GM10266 (cell line): Measurements from ENCODE around the gene NIBAN1.
"Not testable (repeated sequence)": the region's sequence is repeated elsewhere in the genome, so short reads cannot be mapped to it uniquely, and the experiment has no call there.

ENCODE experiments used
- DNase-seq: peaks from one replicate; pipeline ENCODE4 v3.0.0; 2012; ENCODE audit errors: extremely low spot score
- TF ChIP-seq, protein P1 (sequence below): IDR thresholded peaks from 2 replicates; pipeline ENCODE4 v1.5.1; 2012; ENCODE audit warnings: mild to moderate bottlenecking, low read depth; ENCODE audit not compliant: control insufficient read depth, insufficient read depth; ENCODE audit errors: missing control alignments

The NIBAN1 gene

DNA sequence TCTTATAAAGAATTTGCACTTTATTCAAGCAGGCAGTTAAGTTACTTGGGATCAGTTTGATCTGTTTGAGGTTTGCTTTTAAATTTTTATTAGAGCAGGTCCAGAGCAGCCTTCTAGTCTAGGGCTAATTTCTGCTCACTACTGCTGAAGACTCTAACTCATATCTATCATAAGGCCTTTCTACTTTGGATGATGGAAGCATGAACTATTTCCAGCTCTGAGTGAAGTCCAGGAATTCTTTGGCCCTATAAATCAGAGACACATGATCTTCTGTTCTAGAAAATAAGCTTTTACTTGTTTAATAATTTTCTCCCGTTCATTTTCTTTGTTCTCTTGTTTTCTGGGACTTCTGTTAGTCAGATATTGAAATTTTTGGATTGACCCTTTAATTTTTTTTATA, 14.7 kb downstream of the NIBAN1 start:
- TF ChIP-seq, protein P1, sequence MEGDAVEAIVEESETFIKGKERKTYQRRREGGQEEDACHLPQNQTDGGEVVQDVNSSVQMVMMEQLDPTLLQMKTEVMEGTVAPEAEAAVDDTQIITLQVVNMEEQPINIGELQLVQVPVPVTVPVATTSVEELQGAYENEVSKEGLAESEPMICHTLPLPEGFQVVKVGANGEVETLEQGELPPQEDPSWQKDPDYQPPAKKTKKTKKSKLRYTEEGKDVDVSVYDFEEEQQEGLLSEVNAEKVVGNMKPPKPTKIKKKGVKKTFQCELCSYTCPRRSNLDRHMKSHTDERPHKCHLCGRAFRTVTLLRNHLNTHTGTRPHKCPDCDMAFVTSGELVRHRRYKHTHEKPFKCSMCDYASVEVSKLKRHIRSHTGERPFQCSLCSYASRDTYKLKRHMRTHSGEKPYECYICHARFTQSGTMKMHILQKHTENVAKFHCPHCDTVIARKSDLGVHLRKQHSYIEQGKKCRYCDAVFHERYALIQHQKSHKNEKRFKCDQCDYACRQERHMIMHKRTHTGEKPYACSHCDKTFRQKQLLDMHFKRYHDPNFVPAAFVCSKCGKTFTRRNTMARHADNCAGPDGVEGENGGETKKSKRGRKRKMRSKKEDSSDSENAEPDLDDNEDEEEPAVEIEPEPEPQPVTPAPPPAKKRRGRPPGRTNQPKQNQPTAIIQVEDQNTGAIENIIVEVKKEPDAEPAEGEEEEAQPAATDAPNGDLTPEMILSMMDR = no peak
- DNase-seq = no peak

DNA sequence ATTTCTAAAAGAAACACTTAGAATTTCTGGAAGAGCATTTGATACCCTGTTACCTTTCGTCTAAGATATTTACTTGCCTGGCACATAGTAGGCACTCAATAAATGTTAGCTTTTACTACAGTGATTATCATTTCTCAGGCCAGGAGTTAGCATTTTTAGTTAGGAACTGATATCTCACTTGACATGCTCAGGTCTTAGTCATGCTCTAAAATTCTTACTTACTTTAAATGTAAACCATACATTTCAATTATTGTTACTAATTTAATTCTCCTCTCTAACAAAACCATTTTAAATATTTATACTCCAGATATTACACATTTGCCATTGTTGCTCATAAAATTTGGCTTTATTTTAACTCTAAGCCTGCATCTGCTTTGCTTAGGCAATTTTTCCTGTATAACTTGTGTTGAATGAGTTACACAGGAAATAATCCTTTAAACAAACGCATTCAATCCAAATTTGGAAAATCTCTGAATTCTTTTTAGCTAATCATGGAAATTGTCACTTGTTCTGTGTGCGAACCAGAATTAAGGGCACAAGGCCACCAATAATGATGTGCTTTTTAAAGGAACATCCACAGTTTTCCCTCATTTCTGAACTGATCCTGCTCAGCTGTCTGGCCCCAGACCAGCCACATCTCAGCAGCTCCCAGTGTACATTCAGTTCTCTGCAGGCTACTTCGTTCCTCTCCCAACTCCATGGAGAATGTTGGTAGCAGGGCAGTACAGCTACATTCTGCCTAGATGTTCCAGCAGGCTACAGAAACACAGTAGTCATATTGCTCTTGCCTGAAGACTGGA, 15.6 kb downstream of the NIBAN1 start:
- TF ChIP-seq, protein P1 = no peak
- DNase-seq = no peak

DNA sequence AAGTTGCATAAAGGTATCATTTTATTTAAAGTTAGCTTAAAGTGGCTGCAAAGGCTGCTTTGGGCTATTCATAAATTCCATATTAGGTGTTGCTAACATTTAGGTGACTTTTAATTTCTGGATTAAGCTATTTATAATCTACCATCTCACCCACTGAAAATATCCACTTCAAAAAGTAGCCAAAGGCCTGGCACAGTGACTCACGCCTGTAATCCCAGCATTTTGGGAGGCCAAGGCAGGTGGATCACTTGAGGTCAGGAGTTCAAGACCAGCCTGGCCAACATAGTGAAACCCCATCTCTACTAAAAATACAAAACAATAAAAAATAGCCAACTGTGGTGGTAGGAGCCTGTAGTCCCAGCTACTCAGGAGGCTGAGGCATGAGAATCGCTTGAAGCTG, 16.4 kb downstream of the NIBAN1 start:
- not testable (repeated sequence) for DNase-seq

DNA sequence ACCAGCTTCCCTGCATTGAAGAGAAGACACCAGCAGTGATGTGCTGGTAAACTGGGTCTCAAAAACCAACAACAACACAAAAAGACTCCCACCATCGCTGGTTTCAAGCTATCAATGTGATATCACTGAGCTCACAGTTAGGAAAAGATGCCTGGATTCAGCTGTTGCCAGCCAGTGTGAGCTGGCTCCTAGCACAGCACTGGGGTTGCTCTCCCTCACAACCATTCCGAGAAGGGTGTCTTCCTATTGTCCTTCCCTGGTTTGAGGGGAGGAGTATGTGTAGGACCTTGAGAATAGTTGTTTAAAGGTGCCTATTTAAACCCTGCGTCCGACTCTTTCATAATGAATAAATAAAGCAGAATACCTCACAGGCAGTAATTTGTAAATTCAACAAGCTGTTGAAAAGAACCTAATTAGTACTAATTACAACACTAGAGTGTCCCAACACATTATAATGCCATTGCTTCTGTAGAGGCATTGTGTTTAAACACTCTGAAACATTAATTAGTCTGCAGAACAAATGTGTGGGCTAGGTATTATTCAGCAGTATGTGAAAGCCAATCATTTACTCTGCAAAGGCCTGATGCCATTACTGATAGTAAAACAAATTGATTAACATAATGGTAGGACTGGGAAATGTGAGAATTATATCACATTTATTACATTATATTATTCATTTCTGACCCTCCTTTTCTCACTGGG, 17.2 kb downstream of the NIBAN1 start:
- no peak for DNase-seq
- TF ChIP-seq, protein P1 = no peak

DNA sequence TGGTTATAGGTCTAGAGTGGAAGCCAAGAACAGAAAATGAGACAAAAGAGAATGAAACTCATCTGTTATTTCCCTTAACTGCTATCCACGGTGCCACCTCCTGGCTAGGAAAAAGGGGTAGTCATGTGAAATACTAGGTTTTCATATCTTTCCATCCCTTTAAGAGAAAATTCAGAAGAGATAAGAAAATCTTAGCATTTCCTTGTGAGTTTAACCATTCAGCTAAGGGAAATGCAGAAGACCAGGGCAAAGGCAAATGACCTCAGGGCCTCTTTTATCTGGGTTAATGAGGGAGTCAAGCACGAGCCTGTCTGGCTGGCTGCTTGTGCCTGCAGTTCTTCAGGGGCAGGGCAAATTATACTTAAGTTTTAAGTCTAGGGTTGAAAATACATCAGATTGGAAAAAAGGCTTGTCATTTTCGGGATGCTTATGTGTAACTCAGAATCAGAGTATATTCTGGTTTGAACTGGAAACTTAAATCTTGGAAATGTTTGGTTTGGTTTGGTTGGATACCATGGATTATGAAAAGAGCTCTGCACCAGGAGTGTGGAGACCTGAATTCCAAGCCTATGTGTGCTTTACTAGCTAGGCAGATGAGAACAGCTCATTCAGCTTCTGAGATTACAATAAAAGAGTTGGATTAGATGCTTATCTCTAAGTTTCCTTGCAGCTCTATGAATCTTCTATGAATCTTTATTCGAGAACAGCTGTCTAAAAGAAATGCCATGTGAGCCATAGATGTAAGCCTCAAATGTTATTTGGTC, 19.9 kb downstream of the NIBAN1 start:
- TF ChIP-seq, protein P1 = no peak
- DNase-seq = no peak

DNA sequence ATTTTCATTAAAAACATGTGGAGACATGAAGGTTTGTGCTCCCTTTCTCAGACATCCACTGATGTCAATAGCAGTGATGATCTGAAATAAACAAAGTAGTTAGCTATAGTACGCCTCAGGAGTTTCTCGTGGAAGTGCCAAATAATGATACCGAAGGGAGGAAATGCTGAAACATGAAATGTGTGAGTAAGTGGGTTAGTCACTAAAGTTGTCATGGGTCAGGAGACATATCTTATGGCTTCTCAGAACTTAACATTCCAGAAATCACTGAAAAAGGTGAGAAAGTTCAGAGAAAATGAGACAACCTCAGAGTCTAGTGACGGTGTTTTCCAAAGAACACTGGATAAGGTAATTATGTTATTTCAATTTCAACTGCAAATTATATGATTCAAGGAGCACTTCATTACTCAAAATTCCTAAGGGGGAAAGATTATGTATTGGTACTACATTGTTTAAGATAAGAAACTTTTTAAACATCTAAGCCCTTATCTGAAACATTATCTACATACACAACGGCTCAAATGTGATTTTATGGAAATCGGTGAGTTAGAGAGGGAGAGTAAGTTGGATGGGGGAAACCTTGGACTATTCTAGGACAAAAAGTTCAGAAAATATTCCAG, 20.6 kb downstream of the NIBAN1 start:
- no peak for DNase-seq
- TF ChIP-seq, protein P1 = no peak

DNA sequence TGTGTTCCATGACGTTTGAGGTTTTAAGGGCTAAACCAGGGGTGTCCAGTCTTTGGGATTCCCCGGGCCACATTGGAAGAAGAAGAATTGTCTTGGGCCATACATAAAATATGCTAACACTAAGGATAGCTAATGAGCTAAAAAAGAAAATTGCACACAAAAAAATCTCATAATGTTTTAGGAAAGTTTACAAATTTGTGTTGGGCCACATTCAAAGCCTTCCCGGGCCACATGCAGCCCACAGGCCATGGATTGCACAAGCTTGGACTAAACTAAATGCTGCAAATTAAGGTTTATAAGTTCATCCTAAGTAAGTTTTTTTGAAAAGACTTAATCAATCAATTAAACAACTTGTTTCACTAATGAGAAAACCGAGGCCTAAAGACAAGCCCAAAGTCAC, 21.9 kb downstream of the NIBAN1 start:
- TF ChIP-seq, protein P1 = no peak
- DNase-seq = no peak
